OCI-LY3 (cell line): ENCODE measurements around the gene TGIF1.

Source experiments
- H2AFZ ChIP-seq: fragments of 200-600, 300-600 bp; shearing (Covaris generic); 2 replicates; pipeline ENCODE4 v1.6.0; 2014; ENCODE audit warnings: antibody characterized with exemption, low read depth, low read length
- H3K27ac ChIP-seq: fragments of 200-600, 300-600 bp; sonication (generic); 2 replicates; pipeline ENCODE4 v1.5.1; 2014; ENCODE audit warnings: mild to moderate bottlenecking, low read length, moderate library complexity, mixed read lengths
- H3K27me3 ChIP-seq: fragments of 200-600, 300-600 bp; sonication (generic); 2 replicates; pipeline ENCODE4 v1.6.1; 2014; ENCODE audit warnings: low read depth, low read length, mixed read lengths
- H3K36me3 ChIP-seq: fragments of 200-600, 300-600 bp; sonication (generic); replicated peaks from 2 replicates; pipeline ENCODE3; 2014; ENCODE audit warnings: low read depth, low read length, mixed read lengths
- H3K4me1 ChIP-seq: fragments of 300-600, 200-600 bp; sonication (generic); 2 replicates; pipeline ENCODE4 v1.6.1; 2014; ENCODE audit warnings: low read length, mixed read lengths
- H3K4me2 ChIP-seq: fragments of 200-600, 300-600 bp; sonication (generic); 2 replicates; pipeline ENCODE4 v1.6.1; 2014; ENCODE audit warnings: low read length, mixed read lengths
- H3K4me3 ChIP-seq: fragments of 300-600, 200-600 bp; sonication (generic); 2 replicates; pipeline ENCODE4 v1.5.1; 2014; ENCODE audit warnings: antibody characterized with exemption, mild to moderate bottlenecking, low read length, moderate library complexity
- H3K79me2 ChIP-seq: fragments of 300-600, 200-600 bp; shearing (Covaris generic); 2 replicates; pipeline ENCODE4 v1.6.1; 2014; ENCODE audit warnings: mild to moderate bottlenecking, low read length, mixed read lengths
- H3K9ac ChIP-seq: fragments of 300-600, 200-600 bp; shearing (Covaris generic); 2 replicates; pipeline ENCODE4 v1.6.0; 2014; ENCODE audit warnings: mild to moderate bottlenecking, low read length, moderate library complexity
- H3K9me3 ChIP-seq: fragments of 200-600, 300-600 bp; shearing (Covaris generic); 2 replicates; pipeline ENCODE4 v1.6.1; 2014; ENCODE audit warnings: low read length, mixed read lengths; ENCODE audit not compliant: insufficient read depth
- H4K20me1 ChIP-seq: fragments of 200-600, 300-600 bp; sonication (generic); 2 replicates; pipeline ENCODE4 v1.6.1; 2016; ENCODE audit warnings: low read length, mixed read lengths; ENCODE audit not compliant: insufficient read depth
- EZH2phosphoT487 ChIP-seq: fragments of 200-600 bp; shearing (Covaris generic); IDR thresholded peaks from 2 replicates; pipeline ENCODE4 v1.6.1; 2018; ENCODE audit warnings: antibody characterized with exemption, mixed run types, low read depth
- TF ChIP-seq, protein P1 (sequence below): fragments of 200-600, 300-600 bp; sonication (generic); IDR thresholded peaks from 2 replicates; pipeline ENCODE4 v1.5.1; 2014; ENCODE audit warnings: antibody characterized with exemption, low read length, low read depth

The TGIF1 gene

GRCh38 chr18:3415110-3415509 lies 34.9 kb upstream of the TGIF1 start:
- peaks cover 5% of the 10 kb centered on the region for H3K36me3 ChIP-seq
- TF ChIP-seq, protein P1, sequence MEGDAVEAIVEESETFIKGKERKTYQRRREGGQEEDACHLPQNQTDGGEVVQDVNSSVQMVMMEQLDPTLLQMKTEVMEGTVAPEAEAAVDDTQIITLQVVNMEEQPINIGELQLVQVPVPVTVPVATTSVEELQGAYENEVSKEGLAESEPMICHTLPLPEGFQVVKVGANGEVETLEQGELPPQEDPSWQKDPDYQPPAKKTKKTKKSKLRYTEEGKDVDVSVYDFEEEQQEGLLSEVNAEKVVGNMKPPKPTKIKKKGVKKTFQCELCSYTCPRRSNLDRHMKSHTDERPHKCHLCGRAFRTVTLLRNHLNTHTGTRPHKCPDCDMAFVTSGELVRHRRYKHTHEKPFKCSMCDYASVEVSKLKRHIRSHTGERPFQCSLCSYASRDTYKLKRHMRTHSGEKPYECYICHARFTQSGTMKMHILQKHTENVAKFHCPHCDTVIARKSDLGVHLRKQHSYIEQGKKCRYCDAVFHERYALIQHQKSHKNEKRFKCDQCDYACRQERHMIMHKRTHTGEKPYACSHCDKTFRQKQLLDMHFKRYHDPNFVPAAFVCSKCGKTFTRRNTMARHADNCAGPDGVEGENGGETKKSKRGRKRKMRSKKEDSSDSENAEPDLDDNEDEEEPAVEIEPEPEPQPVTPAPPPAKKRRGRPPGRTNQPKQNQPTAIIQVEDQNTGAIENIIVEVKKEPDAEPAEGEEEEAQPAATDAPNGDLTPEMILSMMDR: no peak
- TF ChIP-seq EZH2phosphoT487: no peak
- H4K20me1 ChIP-seq: no peaks in the 10 kb centered on the region
- no peaks in the 10 kb centered on the region for H3K27me3 ChIP-seq
- H3K9me3 ChIP-seq: no peaks in the 10 kb centered on the region
- H3K79me2 ChIP-seq: no peaks in the 10 kb centered on the region
- H3K4me1 ChIP-seq: peaks cover 29% of the 10 kb centered on the region
- no peak overlapping the region for H3K4me3 ChIP-seq
- H3K4me2 ChIP-seq: no peak overlapping the region
- H3K9ac ChIP-seq: no peak overlapping the region
- no peak overlapping the region for H2AFZ ChIP-seq
- no peak overlapping the region for H3K27ac ChIP-seq

GRCh38 chr18:3418083-3418482 lies 31.9 kb upstream of the TGIF1 start:
- no peak overlapping the region for H3K4me2 ChIP-seq
- H3K79me2 ChIP-seq: no peaks in the 10 kb centered on the region
- peaks cover 3% of the 10 kb centered on the region for H3K4me1 ChIP-seq
- H3K27me3 ChIP-seq: no peaks in the 10 kb centered on the region
- no peak overlapping the region for H2AFZ ChIP-seq
- TF ChIP-seq, protein P1: no peak
- no peak for TF ChIP-seq EZH2phosphoT487
- H3K9me3 ChIP-seq: no peaks in the 10 kb centered on the region
- no peaks in the 10 kb centered on the region for H4K20me1 ChIP-seq
- H3K4me3 ChIP-seq: no peak overlapping the region
- H3K27ac ChIP-seq: no peak overlapping the region
- peaks cover 5% of the 10 kb centered on the region for H3K36me3 ChIP-seq
- no peak overlapping the region for H3K9ac ChIP-seq

- H3K4me1 ChIP-seq: peaks cover 11% of the 10 kb centered on the region
- no peaks in the 10 kb centered on the region for H3K9me3 ChIP-seq
- H3K27me3 ChIP-seq: no peaks in the 10 kb centered on the region
- H3K36me3 ChIP-seq: no peaks in the 10 kb centered on the region
- H4K20me1 ChIP-seq: no peaks in the 10 kb centered on the region
- no peak overlapping the region for H3K27ac ChIP-seq
- H3K4me2 ChIP-seq: no peak overlapping the region
- H3K4me3 ChIP-seq: no peak overlapping the region
- no peaks in the 10 kb centered on the region for H3K79me2 ChIP-seq
- no peak overlapping the region for H2AFZ ChIP-seq
- TF ChIP-seq, protein P1: no peak
- TF ChIP-seq EZH2phosphoT487: no peak
- H3K9ac ChIP-seq: no peak overlapping the region
These were observed 29.1 kb upstream of the TGIF1 start for GRCh38 chr18:3420919-3421279.

GRCh38 chr18:3422905-3423304 lies 27.1 kb upstream of the TGIF1 start:
- Histone ChIP-seq H3K9ac (no peak overlapping the region), H3K4me2 (no peak overlapping the region), H2AFZ (no peak overlapping the region), H3K4me1 (peaks cover 11% of the 10 kb centered on the region), H3K36me3 (no peaks in the 10 kb centered on the region), H3K27me3 (no peaks in the 10 kb centered on the region), H3K79me2 (no peaks in the 10 kb centered on the region), H3K4me3 (no peak overlapping the region), H4K20me1 (no peaks in the 10 kb centered on the region), H3K9me3 (no peaks in the 10 kb centered on the region), H3K27ac (no peak overlapping the region)
- no peak for TF ChIP-seq EZH2phosphoT487
- TF ChIP-seq, protein P1: no peak
